ENCODE data around the gene TAGLN. TPM values are rescaled to one million over a fixed set of nuclear protein-coding genes. Genes with fewer than 3 reads are reported as not detected.

Gene TAGLN
- total RNA-seq, 4 donors from 2014 or later = 899 to 4,235 (median 1,393) TPM

DNA sequence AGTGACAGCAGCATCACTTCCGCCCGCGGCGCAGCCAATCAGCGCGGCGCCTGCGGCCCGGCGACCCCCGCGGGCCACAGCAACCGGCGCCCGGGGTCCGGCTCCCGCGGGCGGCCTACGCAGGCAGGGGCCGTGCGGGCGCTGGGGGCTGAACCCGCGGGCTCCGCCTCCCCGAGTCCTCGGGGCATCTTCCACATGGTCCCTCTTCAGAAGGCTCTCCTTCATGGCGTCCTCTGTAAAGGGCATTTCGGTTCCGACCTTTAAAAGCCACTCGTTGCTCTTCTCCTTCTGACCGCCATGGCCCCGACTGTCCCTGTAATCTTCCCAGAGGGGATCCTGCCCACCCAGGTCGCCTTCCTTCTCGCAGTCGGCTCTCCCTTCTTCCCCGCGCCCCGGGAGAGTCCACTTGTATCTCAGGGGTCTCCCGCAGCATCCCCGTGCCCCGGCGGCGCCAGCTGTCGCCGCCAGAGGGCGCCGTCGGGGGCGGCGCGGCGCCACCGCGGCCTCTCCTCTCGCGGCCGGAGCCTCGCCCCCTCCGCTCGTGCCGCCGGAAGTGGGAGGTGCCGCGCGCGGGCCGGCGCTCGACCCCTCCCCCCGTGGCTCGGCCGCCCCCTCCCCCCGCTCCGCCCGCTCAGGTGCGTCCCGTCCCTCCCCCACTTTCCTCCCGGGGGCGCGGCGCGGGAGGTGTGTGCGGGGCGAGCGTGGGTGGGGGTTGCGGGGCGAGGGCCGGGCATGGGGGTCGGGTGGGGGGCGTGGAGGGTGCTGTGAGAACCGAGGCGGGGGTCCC is 33.1 kb downstream of the TAGLN start, which contains the start of gene RNF214:
TSS of gene RNF214 (plus strand) at position 580 of the 787 bp plus-strand sequence. CDS start 1,602 bp downstream, outside the sequence.
- Histone ChIP-seq H3K4me1 (peaks cover 9 to 39% (median 30%) of the 10 kb centered on the region in 4 donors), H3K27me3 (no peaks in the 10 kb centered on the region), H3K9me3 (no peaks in the 10 kb centered on the region), H3K27ac (peak within 1 kb of the TSS; percentile 96 to 99 (median 98)), H3K36me3 (peaks cover 0 to 24% (median 8%) of the 10 kb centered on the region in 4 donors), H3K4me3 (peak within 1 kb of the TSS; percentile 79 to 99 (median 86))
- peak; percentile 84 for DNase-seq
- 0% methylated on average over 44 of the region's 94 CpGs; no CpG with 5 or more reads in 1 of the 2 donors for WGBS, 2 donors (ENCODE audit: low coverage in 1 of 2)
- in situ Hi-C loops (cut with MboI; ENCODE audit: low pct_ligation_motif_present in 1 of 4, low pct_unique_long_range_greater_than_20kb in 1 of 4, low sequenced_read_pairs in 3 of 4) = no loop called here
- TF ChIP-seq CTCF (IDR thresholded peaks at IDR 0.05) (peak; percentile 83 to 96 (median 91)), EP300 (IDR thresholded peaks at IDR 0.05; ENCODE audit: low read depth) (no peak), POLR2AphosphoS5 (IDR thresholded peaks at IDR 0.05) (peak in 2 of 3 donors; percentile 58 to 76), POLR2A (IDR thresholded peaks at IDR 0.05) (peak; percentile 83)
- intact Hi-C loops (cut with DNase I; ENCODE audit: low total_unique reads) = no loop called here

GRCh38 chr11:117232911-117233409 is 33.8 kb downstream of the TAGLN start:
- Histone ChIP-seq H3K4me1 (peaks cover 9 to 39% (median 30%) of the 10 kb centered on the region in 4 donors), H3K36me3 (peaks cover 0 to 18% (median 4%) of the 10 kb centered on the region in 4 donors), H3K4me3 (peak overlapping the region; percentile 67 to 99 (median 82)), H3K27me3 (no peaks in the 10 kb centered on the region), H3K27ac (peak overlapping the region; percentile 96 to 99 (median 98)), H3K9me3 (no peaks in the 10 kb centered on the region)
- in situ Hi-C loops (cut with MboI; ENCODE audit: low pct_ligation_motif_present in 1 of 4, low pct_unique_long_range_greater_than_20kb in 1 of 4, low sequenced_read_pairs in 3 of 4) = no loop called here
- WGBS, 2 donors (ENCODE audit: low coverage in 1 of 2) = 0 to 2% methylated on average over 1 to 20 of the region's 27 CpGs
- DNase-seq = no peak
- intact Hi-C loops (cut with DNase I; ENCODE audit: low total_unique reads) = no loop called here
- no peak for TF ChIP-seq POLR2AphosphoS5 (IDR thresholded peaks at IDR 0.05)
- no peak for TF ChIP-seq POLR2A (IDR thresholded peaks at IDR 0.05)
- TF ChIP-seq CTCF (IDR thresholded peaks at IDR 0.05) = no peak
- TF ChIP-seq EP300 (IDR thresholded peaks at IDR 0.05; ENCODE audit: low read depth) = no peak

GRCh38 chr11:117238221-117238620 is 39.1 kb downstream of the TAGLN start:
- Histone ChIP-seq H3K27me3 (no peaks in the 10 kb centered on the region), H3K4me1 (peaks cover 0 to 13% (median 9%) of the 10 kb centered on the region in 4 donors), H3K4me3 (no peak overlapping the region), H3K36me3 (peaks cover 0 to 17% (median 5%) of the 10 kb centered on the region in 4 donors), H3K27ac (no peak overlapping the region), H3K9me3 (no peaks in the 10 kb centered on the region)
- DNase-seq = no peak
- WGBS, 2 donors (ENCODE audit: low coverage in 1 of 2) = 86 to 92% methylated on average over 5 of the region's 5 CpGs
- in situ Hi-C loops (cut with MboI; ENCODE audit: low pct_ligation_motif_present in 1 of 4, low pct_unique_long_range_greater_than_20kb in 1 of 4, low sequenced_read_pairs in 3 of 4) (no loop called here), intact Hi-C loops (cut with DNase I; ENCODE audit: low total_unique reads) (no loop called here)
- TF ChIP-seq POLR2AphosphoS5 (IDR thresholded peaks at IDR 0.05) (no peak), CTCF (IDR thresholded peaks at IDR 0.05) (no peak), EP300 (IDR thresholded peaks at IDR 0.05; ENCODE audit: low read depth) (no peak), POLR2A (IDR thresholded peaks at IDR 0.05) (no peak)

- no peak overlapping the region for H3K27ac ChIP-seq
- no peaks in the 10 kb centered on the region for H3K9me3 ChIP-seq
- TF ChIP-seq CTCF (IDR thresholded peaks at IDR 0.05) (no peak), POLR2A (IDR thresholded peaks at IDR 0.05) (no peak), POLR2AphosphoS5 (IDR thresholded peaks at IDR 0.05) (no peak), EP300 (IDR thresholded peaks at IDR 0.05; ENCODE audit: low read depth) (no peak)
- no peak overlapping the region for H3K4me3 ChIP-seq
- H3K4me1 ChIP-seq = peaks cover 0 to 2% (median 0%) of the 10 kb centered on the region in 4 donors
- peaks cover 0 to 27% (median 7%) of the 10 kb centered on the region in 4 donors for H3K36me3 ChIP-seq
- intact Hi-C loops (cut with DNase I; ENCODE audit: low total_unique reads) (no loop called here), in situ Hi-C loops (cut with MboI; ENCODE audit: low pct_ligation_motif_present in 1 of 4, low pct_unique_long_range_greater_than_20kb in 1 of 4, low sequenced_read_pairs in 3 of 4) (no loop called here)
- no peaks in the 10 kb centered on the region for H3K27me3 ChIP-seq
- no peak for DNase-seq
- 83 to 85% methylated on average over 6 of the region's 6 CpGs for WGBS, 2 donors (ENCODE audit: low coverage in 1 of 2)
Observed at GRCh38 chr11:117239295-117239694, 40.1 kb downstream of the TAGLN start.
